Measurements from ENCODE around the gene PHYKPL.
A peak's percentile ranks its signal among the peaks of the same experiment; 100 is the strongest.

Gene PHYKPL

GRCh38 chr5:178192787-178193186 is 39.8 kb downstream of the PHYKPL start:
- DNase-seq (ENCODE audit: low spot score), result no peak
- FAIRE-seq, result no peak

GRCh38 chr5:178192244-178192643 is 40.4 kb downstream of the PHYKPL start:
- FAIRE-seq (no peak), DNase-seq (ENCODE audit: low spot score) (no peak)

- FAIRE-seq, result no peak
- no peak for DNase-seq (ENCODE audit: low spot score)
Measured at GRCh38 chr5:178191661-178192060, 40.9 kb downstream of the PHYKPL start.

- DNase-seq (ENCODE audit: low spot score), result no peak
- no peak for FAIRE-seq
Measured at GRCh38 chr5:178189433-178189832, 43.2 kb downstream of the PHYKPL start.

- FAIRE-seq (no peak), DNase-seq (ENCODE audit: low spot score) (no peak)
Measured at GRCh38 chr5:178187014-178187413, 45.6 kb downstream of the PHYKPL start, which contains the start of gene GMCL2. Gene GMCL2 (minus strand): TSS chr5:178187371. CDS start chr5:178187299, 72 bp downstream.

GRCh38 chr5:178186427-178186826 is 46.2 kb downstream of the PHYKPL start:
- DNase-seq (ENCODE audit: low spot score), result no peak
- no peak for FAIRE-seq

- no peak for DNase-seq (ENCODE audit: low spot score)
- no peak for FAIRE-seq
Measured at GRCh38 chr5:178182158-178182876, 50.3 kb downstream of the PHYKPL start.

- no peak for DNase-seq (ENCODE audit: low spot score)
- FAIRE-seq, result no peak
Measured at GRCh38 chr5:178180141-178180863, 52.3 kb downstream of the PHYKPL start.

- FAIRE-seq (no peak), DNase-seq (ENCODE audit: low spot score) (no peak)
Measured at GRCh38 chr5:178177569-178177968, 55.0 kb downstream of the PHYKPL start.

- FAIRE-seq (no peak), DNase-seq (ENCODE audit: low spot score) (no peak)
Measured at GRCh38 chr5:178176791-178177190, 55.8 kb downstream of the PHYKPL start.

- FAIRE-seq, result no peak
- DNase-seq (ENCODE audit: low spot score), result no peak
Measured at GRCh38 chr5:178174456-178174855, 58.1 kb downstream of the PHYKPL start.

GRCh38 chr5:178170455-178170854 is 62.1 kb downstream of the PHYKPL start:
- FAIRE-seq (no peak), DNase-seq (ENCODE audit: low spot score) (no peak)

- FAIRE-seq, result no peak
- no peak for DNase-seq (ENCODE audit: low spot score)
Measured at GRCh38 chr5:178165581-178165980, 67.0 kb downstream of the PHYKPL start.

- DNase-seq (ENCODE audit: low spot score), result peak; percentile 58
- no peak for FAIRE-seq
Measured at GRCh38 chr5:178163772-178164735, 68.5 kb downstream of the PHYKPL start.

GRCh38 chr5:178162481-178162880 is 70.1 kb downstream of the PHYKPL start:
- no peak for DNase-seq (ENCODE audit: low spot score)
- FAIRE-seq, result no peak

GRCh38 chr5:178160176-178160575 is 72.4 kb downstream of the PHYKPL start:
- FAIRE-seq (no peak), DNase-seq (ENCODE audit: low spot score) (no peak)

Measured in RCC 7860 (cell line).